Activated naive CD8-positive, alpha-beta T cell treated with anti-CD3 and anti-CD28 coated beads, Interleukin-2, amount 10 ng/mL, durations not matched to agents 7 days and 5 days (primary cell): ENCODE results near the gene CCT3. TPM values are rescaled to one million over a fixed set of nuclear protein-coding genes. Genes with fewer than 3 reads are reported as not detected.
"Not testable (repeated sequence)": the region's sequence is repeated elsewhere in the genome, so short reads cannot be mapped to it uniquely, and the experiment has no call there.

Source experiments
- ATAC-seq: fragments of 150-1000 bp; cut with Tn5 transposase; one replicate; pipeline ENCODE4 v1.10.0; 2021; ENCODE audit warnings: low read depth, moderate library complexity
- POLR2A ChIA-PET: fragments of 350-600 bp; sonication (Branson Sonifier 250); formaldehyde crosslinking; loops from one replicate; lab custom pipeline; 2021; ENCODE audit warnings: antibody characterized with exemption; lab: Charles Lee
- DNase-seq: peaks from one replicate; pipeline ENCODE4 v3.0.0; 2021
- H3K27ac Mint-ChIP-seq: one replicate; pipeline ENCODE4 v1.8.0; 2022; ENCODE audit warnings: mild to moderate bottlenecking, mixed read lengths
- H3K27me3 Mint-ChIP-seq: one replicate; pipeline ENCODE4 v1.8.0; 2022; ENCODE audit warnings: mild to moderate bottlenecking, moderate library complexity, mixed read lengths
- H3K36me3 Mint-ChIP-seq: one replicate; pipeline ENCODE4 v1.8.0; 2021; ENCODE audit warnings: mild to moderate bottlenecking, mixed read lengths
- H3K4me1 Mint-ChIP-seq: one replicate; pipeline ENCODE4 v1.8.0; 2021; ENCODE audit warnings: mixed read lengths
- H3K4me3 Mint-ChIP-seq: one replicate; pipeline ENCODE4 v1.8.0; 2022; ENCODE audit warnings: mild to moderate bottlenecking, moderate library complexity, mixed read lengths
- H3K9me3 Mint-ChIP-seq: one replicate; pipeline ENCODE4 v1.8.0; 2021; ENCODE audit warnings: mixed read lengths
- total RNA-seq, 2 experiments: library from RNA; stranded (reverse); gene quantifications; one replicate each; pipeline ENCODE4 v1.2.3, GENCODE V29; 2021

The CCT3 gene
- total RNA-seq, 2 experiments from 2014 or later: 163 to 165 TPM

- ATAC-seq (no peak), DNase-seq (no peak)
- H3K4me3 Mint-ChIP-seq: peak overlapping the region; percentile 98
- H3K27ac Mint-ChIP-seq: peak overlapping the region; percentile 96
- no peaks in the 10 kb centered on the region for H3K27me3 Mint-ChIP-seq
- H3K4me1 Mint-ChIP-seq: peaks cover 29% of the 10 kb centered on the region
- H3K9me3 Mint-ChIP-seq: no peaks in the 10 kb centered on the region
- H3K36me3 Mint-ChIP-seq: peaks cover 13% of the 10 kb centered on the region
- POLR2A ChIA-PET: interaction anchor here (1.0 to 1.6 kb wide), 2 partner anchors 9 to 42 kb away, joined by 3 to 4 read pairs; partner anchors contain the start of gene GLMP
Measured at GRCh38 chr1:156337888-156338179, 258 bp downstream of the CCT3 start.

GRCh38 chr1:156337052-156337887 lies 822 bp downstream of the CCT3 start:
- POLR2A ChIA-PET: interaction anchor here (0.6 to 1.6 kb wide), 3 partner anchors 10 to 74 kb away, joined by 3 to 4 read pairs (median 4); partner anchors contain the start of gene GLMP
- no peak for ATAC-seq

DNA sequence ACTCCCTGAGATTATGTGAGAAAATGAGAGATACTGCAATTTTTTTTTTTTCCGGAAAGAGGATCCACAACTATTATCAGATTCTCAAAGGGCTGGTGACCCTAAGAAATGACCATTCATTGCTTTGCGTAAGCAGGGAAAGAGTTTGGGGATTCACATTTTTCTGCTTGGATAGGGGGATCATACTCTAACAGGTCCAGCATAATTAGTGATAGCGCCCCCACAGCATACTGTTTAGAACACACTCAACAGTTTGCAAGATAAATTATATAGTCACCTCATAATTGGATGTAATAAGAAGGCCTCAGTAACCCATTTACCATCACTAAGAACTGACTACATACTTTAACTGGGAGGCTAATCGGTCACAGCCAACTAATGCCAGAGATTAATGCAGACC lies 1.9 kb downstream of the CCT3 start:
- POLR2A ChIA-PET: no interaction called here
- no peaks in the 10 kb centered on the region for H3K9me3 Mint-ChIP-seq
- peak overlapping the region; percentile 60 for H3K27ac Mint-ChIP-seq
- ATAC-seq (no peak), DNase-seq (no peak)
- H3K4me1 Mint-ChIP-seq: peaks cover 29% of the 10 kb centered on the region
- no peaks in the 10 kb centered on the region for H3K27me3 Mint-ChIP-seq
- peak overlapping the region; percentile 98 for H3K4me3 Mint-ChIP-seq
- H3K36me3 Mint-ChIP-seq: peaks cover 17% of the 10 kb centered on the region

More at GRCh38 chr1:156337052-156337887, 822 bp downstream of the CCT3 start:
- peaks cover 15% of the 10 kb centered on the region for H3K36me3 Mint-ChIP-seq
- no peaks in the 10 kb centered on the region for H3K9me3 Mint-ChIP-seq
- DNase-seq: no peak
- H3K4me3 Mint-ChIP-seq: peak overlapping the region; percentile 98
- H3K27me3 Mint-ChIP-seq: no peaks in the 10 kb centered on the region
- H3K4me1 Mint-ChIP-seq: peaks cover 29% of the 10 kb centered on the region
- peak overlapping the region; percentile 96 for H3K27ac Mint-ChIP-seq

GRCh38 chr1:156323179-156323578 lies 14.9 kb downstream of the CCT3 start:
- DNase-seq, H3K4me1 Mint-ChIP-seq, H3K27ac Mint-ChIP-seq, POLR2A ChIA-PET, H3K4me3 Mint-ChIP-seq, ATAC-seq, H3K9me3 Mint-ChIP-seq, H3K27me3 Mint-ChIP-seq: not testable (repeated sequence)
- H3K36me3 Mint-ChIP-seq: peaks cover 17% of the 10 kb centered on the region

GRCh38 chr1:156320560-156320959 lies 17.5 kb downstream of the CCT3 start:
- POLR2A ChIA-PET: no interaction called here
- no peaks in the 10 kb centered on the region for H3K27me3 Mint-ChIP-seq
- H3K4me1 Mint-ChIP-seq: no peaks in the 10 kb centered on the region
- ATAC-seq (no peak), DNase-seq (no peak)
- H3K27ac Mint-ChIP-seq: no peak overlapping the region
- H3K36me3 Mint-ChIP-seq: peaks cover 21% of the 10 kb centered on the region
- no peak overlapping the region for H3K4me3 Mint-ChIP-seq
- H3K9me3 Mint-ChIP-seq: no peaks in the 10 kb centered on the region

- H3K36me3 Mint-ChIP-seq: peaks cover 21% of the 10 kb centered on the region
- ATAC-seq (no peak), DNase-seq (no peak)
- no peaks in the 10 kb centered on the region for H3K9me3 Mint-ChIP-seq
- POLR2A ChIA-PET: interaction anchor here (0.9 to 1.4 kb wide), 2 partner anchors 36 to 38 kb away, joined by 3 to 4 read pairs; partner anchors contain the start of gene SMG5
- H3K4me1 Mint-ChIP-seq: no peaks in the 10 kb centered on the region
- no peaks in the 10 kb centered on the region for H3K27me3 Mint-ChIP-seq
- H3K27ac Mint-ChIP-seq: no peak overlapping the region
- no peak overlapping the region for H3K4me3 Mint-ChIP-seq
Measured at GRCh38 chr1:156319664-156320063, 18.4 kb downstream of the CCT3 start.

GRCh38 chr1:156316909-156317308 lies 21.2 kb downstream of the CCT3 start:
- no peak overlapping the region for H3K4me3 Mint-ChIP-seq

GRCh38 chr1:156310962-156311361 lies 27.1 kb downstream of the CCT3 start:
- POLR2A ChIA-PET: no interaction called here
- no peak overlapping the region for H3K4me3 Mint-ChIP-seq
- H3K27me3 Mint-ChIP-seq: no peaks in the 10 kb centered on the region
- ATAC-seq (no peak), DNase-seq (no peak)
- no peaks in the 10 kb centered on the region for H3K9me3 Mint-ChIP-seq
- peaks cover 16% of the 10 kb centered on the region for H3K36me3 Mint-ChIP-seq
- H3K4me1 Mint-ChIP-seq: no peaks in the 10 kb centered on the region
- no peak overlapping the region for H3K27ac Mint-ChIP-seq

More at GRCh38 chr1:156316909-156317308, 21.2 kb downstream of the CCT3 start:
- Mint-ChIP-seq H3K9me3 (no peaks in the 10 kb centered on the region), H3K36me3 (peaks cover 26% of the 10 kb centered on the region), H3K4me1 (no peaks in the 10 kb centered on the region), H3K27me3 (no peaks in the 10 kb centered on the region), H3K27ac (no peak overlapping the region)
- DNase-seq (no peak), ATAC-seq (no peak)
- POLR2A ChIA-PET: interaction anchor here (0.7 to 1.1 kb wide), 2 partner anchors 10 to 34 kb away, joined by 3 read pairs; partner anchors contain the start of gene SMG5

DNA sequence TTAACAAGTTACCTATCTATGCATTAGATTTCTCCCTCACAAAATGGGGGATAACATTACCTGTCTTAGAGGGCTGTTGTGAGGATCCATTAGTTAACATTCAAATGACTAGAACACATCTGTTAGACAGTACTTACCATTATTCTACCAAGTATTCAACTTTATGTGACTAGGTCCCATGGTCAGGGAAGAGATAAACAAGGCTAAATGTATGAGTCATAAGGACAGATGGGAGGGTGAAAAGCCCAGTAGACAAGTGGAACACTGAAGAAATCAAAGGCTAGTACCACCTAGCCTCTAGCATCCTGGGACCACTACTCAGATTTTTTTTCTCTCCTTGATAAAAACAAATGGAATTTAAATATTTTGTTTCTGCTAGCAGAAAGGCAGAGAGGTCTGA lies 30.0 kb downstream of the CCT3 start:
- Mint-ChIP-seq H3K9me3 (no peaks in the 10 kb centered on the region), H3K27me3 (no peaks in the 10 kb centered on the region), H3K4me3 (no peak overlapping the region), H3K36me3 (peaks cover 6% of the 10 kb centered on the region), H3K27ac (no peak overlapping the region), H3K4me1 (no peaks in the 10 kb centered on the region)
- DNase-seq (no peak), ATAC-seq (no peak)
- POLR2A ChIA-PET: no interaction called here

- ATAC-seq (no peak), DNase-seq (no peak)
- no peaks in the 10 kb centered on the region for H3K27me3 Mint-ChIP-seq
- no peaks in the 10 kb centered on the region for H3K4me1 Mint-ChIP-seq
- peaks cover 2% of the 10 kb centered on the region for H3K36me3 Mint-ChIP-seq
- POLR2A ChIA-PET: no interaction called here
- no peak overlapping the region for H3K27ac Mint-ChIP-seq
- H3K9me3 Mint-ChIP-seq: no peaks in the 10 kb centered on the region
- H3K4me3 Mint-ChIP-seq: no peak overlapping the region
Measured at GRCh38 chr1:156305215-156305614, 32.9 kb downstream of the CCT3 start.

- Mint-ChIP-seq H3K9me3 (no peaks in the 10 kb centered on the region), H3K27me3 (no peaks in the 10 kb centered on the region), H3K27ac (no peak overlapping the region), H3K4me3 (no peak overlapping the region), H3K4me1 (no peaks in the 10 kb centered on the region), H3K36me3 (peaks cover 2% of the 10 kb centered on the region)
- POLR2A ChIA-PET: interaction anchor here (1.5 kb wide), 1 partner anchor 20 kb away, joined by 4 read pairs; the partner anchor contains the start of gene SMG5
- ATAC-seq (no peak), DNase-seq (no peak)
Measured at GRCh38 chr1:156303241-156303640, 34.9 kb downstream of the CCT3 start.

DNA sequence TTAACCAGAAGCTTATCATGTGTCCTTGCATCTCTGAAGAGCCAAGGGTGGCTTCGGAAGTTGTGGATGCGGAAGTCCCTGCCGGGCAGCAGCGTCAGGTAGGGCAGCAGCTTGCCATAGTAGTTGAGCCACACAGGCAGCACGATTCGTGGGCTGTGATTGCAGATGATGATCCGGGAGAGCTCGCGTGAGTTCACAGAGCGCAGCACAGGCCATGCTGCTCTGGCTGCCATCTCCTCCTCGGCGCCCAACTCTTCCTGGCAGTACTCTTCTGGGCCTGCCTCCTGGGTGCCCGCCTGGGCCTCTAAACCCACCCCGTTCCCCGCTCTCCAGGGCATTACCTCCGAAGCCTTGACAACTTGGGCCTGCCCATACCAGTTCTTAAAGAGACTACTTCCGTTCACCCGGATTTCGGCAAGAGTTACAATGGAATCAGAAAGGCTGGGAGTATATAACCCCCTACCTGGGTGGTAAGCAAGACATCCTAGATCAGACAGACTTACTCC lies 39.2 kb downstream of the CCT3 start, which contains the start of gene VHLL:
Gene VHLL (minus strand): TSS at position 456 of the 506 bp plus-strand sequence. CDS start 118 bp downstream, at position 338.
- Mint-ChIP-seq H3K27me3 (no peaks in the 10 kb centered on the region), H3K4me1 (peaks cover 10% of the 10 kb centered on the region), H3K4me3 (no peak within 1 kb of the TSS), H3K27ac (no peak within 1 kb of the TSS), H3K36me3 (no peaks in the 10 kb centered on the region), H3K9me3 (no peaks in the 10 kb centered on the region)
- DNase-seq: no peak
- ATAC-seq: no peak
- POLR2A ChIA-PET: no interaction called here

DNA sequence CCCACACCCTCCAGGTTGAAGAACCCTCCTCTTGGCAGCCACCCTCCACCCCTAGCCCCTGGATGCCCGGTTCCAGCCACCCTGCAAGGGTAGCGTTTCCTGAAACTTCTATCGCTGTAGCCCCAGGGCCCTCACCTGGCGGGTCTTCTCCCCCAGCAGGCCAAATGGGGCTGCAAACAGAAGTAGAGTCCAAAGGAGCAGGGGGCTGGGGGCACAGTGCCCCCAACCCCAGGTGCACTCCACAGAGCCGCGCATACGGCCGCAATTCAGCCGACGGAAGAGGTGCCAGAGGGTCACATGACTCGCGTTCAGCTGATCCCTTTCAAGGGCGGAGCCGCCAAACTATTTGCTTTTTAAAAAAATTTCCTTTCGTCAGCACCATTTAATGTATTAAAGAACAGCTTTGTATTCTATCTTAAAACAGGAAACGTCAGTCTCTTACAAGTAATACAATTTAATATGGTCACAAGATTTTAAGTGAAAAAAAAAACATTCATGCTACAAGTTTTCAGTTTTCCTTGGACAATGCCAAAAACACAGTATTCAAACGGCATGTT lies 42.6 kb downstream of the CCT3 start, which contains the start of gene GLMP:
Gene GLMP (minus strand): TSS at position 289 of the 557 bp plus-strand sequence. CDS start 34 bp downstream, at position 255.
- Mint-ChIP-seq H3K4me1 (peaks cover 10% of the 10 kb centered on the region), H3K27ac (peak within 1 kb of the TSS; percentile 86), H3K36me3 (no peaks in the 10 kb centered on the region), H3K9me3 (no peaks in the 10 kb centered on the region), H3K27me3 (no peaks in the 10 kb centered on the region), H3K4me3 (peak within 1 kb of the TSS; percentile 93)
- POLR2A ChIA-PET: interaction anchor here (0.9 to 3.2 kb wide), 2 partner anchors 12 to 42 kb away, joined by 4 to 22 read pairs; partner anchors contain the start of genes CCT3, SMG5 and TMEM79
- peak; percentile 68 for DNase-seq
- ATAC-seq: peak; percentile 82
